WTC11 (cell line): ENCODE measurements around the gene ZP3. TPM values are rescaled to one million over a fixed set of nuclear protein-coding genes. Genes with fewer than 3 reads are reported as not detected.

Experiments used
- ATAC-seq: fragments of 200-7000 bp; cut with Tn5 transposase; 2 replicates; pipeline ENCODE4 v1.10.0; 2021; ENCODE audit warnings: mild to moderate bottlenecking, moderate library complexity
- CTCF ChIA-PET: fragments of 300-600 bp; sonication (Branson Sonifier 250); formaldehyde crosslinking; loops from one replicate; lab custom pipeline; 2021; ENCODE audit warnings: antibody characterized with exemption; lab: Charles Lee
- POLR2A ChIA-PET: fragments of 350-600 bp; sonication (Branson Sonifier 250); formaldehyde crosslinking; loops from one replicate; lab custom pipeline; 2021; ENCODE audit warnings: antibody characterized with exemption; lab: Charles Lee
- DNase-seq: peaks from one replicate; pipeline ENCODE4 v3.0.0; 2021; ENCODE audit warnings: low spot score
- H3K27ac Mint-ChIP-seq: 2 replicates; pipeline ENCODE4 v1.8.0; 2021; ENCODE audit warnings: mixed read lengths
- H3K27me3 Mint-ChIP-seq: 2 replicates; pipeline ENCODE4 v1.8.0; 2021; ENCODE audit warnings: low read depth, mild to moderate bottlenecking, moderate library complexity, mixed read lengths
- H3K36me3 Mint-ChIP-seq: 2 replicates; pipeline ENCODE4 v1.8.0; 2021; ENCODE audit warnings: mixed read lengths
- H3K4me1 Mint-ChIP-seq: 2 replicates; pipeline ENCODE4 v1.8.0; 2022; ENCODE audit warnings: mixed read lengths
- H3K4me3 Mint-ChIP-seq: 2 replicates; pipeline ENCODE4 v1.8.0; 2021; ENCODE audit warnings: mild to moderate bottlenecking, moderate library complexity, mixed read lengths
- H3K9me3 Mint-ChIP-seq: 2 replicates; pipeline ENCODE4 v1.8.0; 2021; ENCODE audit warnings: mixed read lengths
- AFF4 ChIP-seq: sonication (generic); formaldehyde crosslinking; IDR thresholded peaks from 2 replicates; pipeline ENCODE4 v1.8.1; 2023; ENCODE audit warnings: mild to moderate bottlenecking, missing genetic modification reagents, borderline replicate concordance
- CREB1 ChIP-seq: sonication (generic); formaldehyde crosslinking; IDR thresholded peaks from 2 replicates; pipeline ENCODE4 v1.8.0; 2023; ENCODE audit warnings: mild to moderate bottlenecking, missing genetic modification reagents
- ELF4 ChIP-seq: sonication (generic); formaldehyde crosslinking; IDR thresholded peaks from 2 replicates; pipeline ENCODE4 v1.8.1; 2022; ENCODE audit warnings: low read depth, mild to moderate bottlenecking, moderate library complexity, missing genetic modification reagents
- FOXJ3 ChIP-seq: sonication (generic); formaldehyde crosslinking; IDR thresholded peaks from 2 replicates; pipeline ENCODE4 v1.9.0; 2021; ENCODE audit warnings: missing genetic modification reagents, mild to moderate bottlenecking, borderline replicate concordance
- FOXP1 ChIP-seq: sonication (generic); formaldehyde crosslinking; IDR thresholded peaks from 2 replicates; pipeline ENCODE4 v1.8.0; 2022; ENCODE audit warnings: missing genetic modification reagents, mild to moderate bottlenecking, moderate library complexity, borderline replicate concordance
- KAT7 ChIP-seq: sonication (generic); formaldehyde crosslinking; IDR thresholded peaks from 2 replicates; pipeline ENCODE4 v1.8.1; 2023; ENCODE audit warnings: missing genetic modification reagents, mild to moderate bottlenecking, borderline replicate concordance
- MYBL2 ChIP-seq: sonication (generic); formaldehyde crosslinking; IDR thresholded peaks from 2 replicates; pipeline ENCODE4 v1.8.1; 2023; ENCODE audit warnings: mild to moderate bottlenecking, moderate library complexity, missing genetic modification reagents
- RORB ChIP-seq: fragments of 250-450 bp; sonication (Bioruptor Pico); IDR thresholded peaks from 2 replicates; pipeline ENCODE4 v1.9.0; 2021; ENCODE audit warnings: mild to moderate bottlenecking
- STAT6 ChIP-seq: sonication (generic); formaldehyde crosslinking; conservative IDR thresholded peaks from 2 replicates; pipeline ENCODE4 v1.8.1; 2023; ENCODE audit warnings: mild to moderate bottlenecking, low read depth, missing genetic modification reagents, moderate library complexity
- TCF7 ChIP-seq: sonication (generic); formaldehyde crosslinking; IDR thresholded peaks from 2 replicates; pipeline ENCODE4 v1.8.0; 2022; ENCODE audit warnings: mild to moderate bottlenecking, low read depth, missing genetic modification reagents, moderate library complexity
- TEAD4 ChIP-seq: sonication (generic); formaldehyde crosslinking; IDR thresholded peaks from 2 replicates; pipeline ENCODE4 v1.8.0; 2022; ENCODE audit warnings: mild to moderate bottlenecking, missing genetic modification reagents
- USF2 ChIP-seq: sonication (generic); formaldehyde crosslinking; IDR thresholded peaks from 2 replicates; pipeline ENCODE4 v1.8.1; 2023; ENCODE audit warnings: mild to moderate bottlenecking, missing genetic modification reagents, moderate library complexity
- ZBTB21 ChIP-seq: sonication (generic); formaldehyde crosslinking; IDR thresholded peaks from 2 replicates; pipeline ENCODE4 v1.8.1; 2023; ENCODE audit warnings: mild to moderate bottlenecking, missing genetic modification reagents, borderline replicate concordance
- ZNF121 ChIP-seq: sonication (generic); formaldehyde crosslinking; IDR thresholded peaks from 2 replicates; pipeline ENCODE4 v1.8.0; 2023; ENCODE audit warnings: missing genetic modification reagents
- ZNF219 ChIP-seq: sonication (generic); formaldehyde crosslinking; IDR thresholded peaks from 2 replicates; pipeline ENCODE4 v1.8.0; 2023; ENCODE audit warnings: missing genetic modification reagents, mild to moderate bottlenecking, borderline replicate concordance
- ZNF232 ChIP-seq: sonication (generic); formaldehyde crosslinking; IDR thresholded peaks from 2 replicates; pipeline ENCODE4 v1.8.0; 2022; ENCODE audit warnings: mild to moderate bottlenecking, missing genetic modification reagents
- ZNF532 ChIP-seq: fragments of 250-450 bp; sonication (Bioruptor Pico); IDR thresholded peaks from 2 replicates; pipeline ENCODE4 v1.9.0; 2021; ENCODE audit warnings: mild to moderate bottlenecking, borderline replicate concordance
- total RNA-seq: library from RNA; stranded (reverse); gene quantifications from 3 replicates; pipeline ENCODE4 v1.2.3, GENCODE V29; 2021
- TF ChIP-seq, protein P1 (sequence below): sonication (generic); formaldehyde crosslinking; IDR thresholded peaks from 2 replicates; pipeline ENCODE4 v1.8.0; 2022; ENCODE audit warnings: mild to moderate bottlenecking, missing genetic modification reagents

Gene ZP3
- total RNA-seq, 1 experiment from 2014 or later = 1.8 TPM

- no peak for TF ChIP-seq TCF7
- TF ChIP-seq ELF4 (CRISPR knock-in tag) = no peak
- TF ChIP-seq, protein P1, sequence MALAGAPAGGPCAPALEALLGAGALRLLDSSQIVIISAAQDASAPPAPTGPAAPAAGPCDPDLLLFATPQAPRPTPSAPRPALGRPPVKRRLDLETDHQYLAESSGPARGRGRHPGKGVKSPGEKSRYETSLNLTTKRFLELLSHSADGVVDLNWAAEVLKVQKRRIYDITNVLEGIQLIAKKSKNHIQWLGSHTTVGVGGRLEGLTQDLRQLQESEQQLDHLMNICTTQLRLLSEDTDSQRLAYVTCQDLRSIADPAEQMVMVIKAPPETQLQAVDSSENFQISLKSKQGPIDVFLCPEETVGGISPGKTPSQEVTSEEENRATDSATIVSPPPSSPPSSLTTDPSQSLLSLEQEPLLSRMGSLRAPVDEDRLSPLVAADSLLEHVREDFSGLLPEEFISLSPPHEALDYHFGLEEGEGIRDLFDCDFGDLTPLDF (CRISPR knock-in tag) = no peak
- no peak for TF ChIP-seq STAT6 (CRISPR knock-in tag)
- no peak for TF ChIP-seq ZNF232 (CRISPR knock-in tag)
Measured at GRCh38 chr7:76409537-76409936, 15.2 kb upstream of the ZP3 start, which contains the start of gene SSC4D (continued).

- Mint-ChIP-seq H3K27ac (no peak overlapping the region), H3K4me3 (no peak overlapping the region), H3K4me1 (peaks cover 18% of the 10 kb centered on the region), H3K9me3 (no peaks in the 10 kb centered on the region), H3K27me3 (no peaks in the 10 kb centered on the region), H3K36me3 (no peaks in the 10 kb centered on the region)
- ATAC-seq (no peak), DNase-seq (no peak)
- TF ChIP-seq FOXJ3 (no peak), ZBTB21 (CRISPR knock-in tag) (no peak), ZNF219 (CRISPR knock-in tag) (no peak), MYBL2 (no peak), USF2 (no peak), TEAD4 (no peak), FOXP1 (CRISPR knock-in tag) (no peak)
- ChIA-PET POLR2A (no interaction called here), CTCF (no interaction called here)
Measured at GRCh38 chr7:76411626-76412025, 13.1 kb upstream of the ZP3 start.

GRCh38 chr7:76412249-76412648 is 12.5 kb upstream of the ZP3 start:
- H3K27me3 Mint-ChIP-seq = no peaks in the 10 kb centered on the region
- no peak overlapping the region for H3K27ac Mint-ChIP-seq
- DNase-seq (no peak), ATAC-seq (no peak)
- peaks cover 18% of the 10 kb centered on the region for H3K4me1 Mint-ChIP-seq
- POLR2A ChIA-PET = no interaction called here
- CTCF ChIA-PET = no interaction called here
- no peaks in the 10 kb centered on the region for H3K36me3 Mint-ChIP-seq
- no peaks in the 10 kb centered on the region for H3K9me3 Mint-ChIP-seq
- TF ChIP-seq KAT7 (CRISPR knock-in tag) = no peak
- TF ChIP-seq ZNF532 (CRISPR knock-in tag) = no peak
- TF ChIP-seq RORB = no peak
- TF ChIP-seq, protein P1 (CRISPR knock-in tag) = no peak
- no peak for TF ChIP-seq AFF4 (CRISPR knock-in tag)
- TF ChIP-seq ZNF121 (CRISPR knock-in tag) = no peak
- no peak for TF ChIP-seq CREB1 (CRISPR knock-in tag)
- no peak overlapping the region for H3K4me3 Mint-ChIP-seq
